ENCODE results near the gene ZDHHC22. TPM values are rescaled to one million over a fixed set of nuclear protein-coding genes. Genes with fewer than 3 reads are reported as not detected.
A peak's percentile ranks its signal among the peaks of the same experiment; 100 is the strongest.

ZDHHC22 gene
- total RNA-seq, 1 experiment from 2014 or later: 11.3 TPM

DNA sequence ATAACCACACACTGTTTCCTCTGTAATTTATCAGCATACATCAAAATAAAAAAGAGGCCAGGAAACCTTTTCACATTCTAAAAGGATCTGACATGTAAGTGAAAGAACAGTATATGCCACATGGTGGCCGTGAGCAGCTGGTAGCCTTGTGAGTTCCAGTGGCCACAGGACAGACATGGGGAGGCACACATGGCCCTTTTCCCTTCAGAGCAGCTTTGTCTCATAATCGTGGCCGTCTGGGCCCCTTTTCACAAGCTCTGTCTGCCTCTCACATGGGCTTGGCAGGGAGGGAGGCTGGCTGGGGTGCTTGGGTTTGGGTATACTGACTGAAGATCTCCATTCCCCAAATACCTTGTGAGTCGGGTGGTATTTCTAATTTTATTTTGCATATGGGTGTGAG, 1.5 kb upstream of the ZDHHC22 start:
- Histone ChIP-seq H4K5ac (ENCODE audit: insufficient read length, low read depth, low read length) (no peak overlapping the region), H2BK15ac (ENCODE audit: low read depth, low read length) (no peak overlapping the region), H2BK5ac (ENCODE audit: insufficient read length, low read length) (no peak overlapping the region), H3K14ac (ENCODE audit: insufficient read depth, low read length) (no peak overlapping the region), H4K91ac (ENCODE audit: insufficient read length, low read depth, low read length) (no peak overlapping the region), H3K9ac (ENCODE audit: extremely low read depth, insufficient read length, low read length) (no peak overlapping the region), H3K79me1 (ENCODE audit: insufficient read depth, low read depth, low read length, poor library complexity, severe bottlenecking) (no peaks in the 10 kb centered on the region), H3K18ac (ENCODE audit: insufficient read length, low read depth, low read length) (no peak overlapping the region), H3K9me3 (ENCODE audit: control insufficient read depth, low read depth, low read length) (no peaks in the 10 kb centered on the region), H2AK5ac (ENCODE audit: insufficient read length, low read length) (no peak overlapping the region), H2BK120ac (ENCODE audit: low read depth, low read length, poor library complexity, severe bottlenecking) (no peak overlapping the region), H3K4ac (ENCODE audit: low read depth, low read length) (no peak overlapping the region), H3K79me2 (ENCODE audit: insufficient read depth, low read length) (peaks cover 2% of the 10 kb centered on the region; the same call in 1 of the 2 replicates), H3K23me2 (ENCODE audit: insufficient read length, low read depth, low read length, poor library complexity, severe bottlenecking) (peaks cover 29% of the 10 kb centered on the region), H3K4me1 (ENCODE audit: insufficient read depth, low read length) (peaks cover 30% of the 10 kb centered on the region; the same call in 1 of the 2 replicates), H2BK20ac (ENCODE audit: low read depth, low read length, poor library complexity, severe bottlenecking) (no peak overlapping the region), H4K20me1 (ENCODE audit: control insufficient read depth, insufficient read depth, insufficient read length) (no peaks in the 10 kb centered on the region), H3K4me2 (ENCODE audit: insufficient read depth, insufficient read length, low read length) (peak overlapping the region; percentile 89), H3K56ac (ENCODE audit: insufficient read length, low read depth, low read length) (no peak overlapping the region), H2BK12ac (ENCODE audit: insufficient read length, low read depth, low read length) (no peak overlapping the region), H4K8ac (replicated peaks; ENCODE audit: insufficient read length, low read depth, low read length) (no peak overlapping the region), H3K27ac (ENCODE audit: insufficient read length, low read depth, low read length) (peak overlapping the region; percentile 2), H2AFZ (ENCODE audit: low read length) (no peak overlapping the region), H3K23ac (ENCODE audit: insufficient read length, low read depth, low read length) (no peak overlapping the region), H3K27me3 (ENCODE audit: insufficient read depth, low read length) (no peaks in the 10 kb centered on the region), H3T11ph (ENCODE audit: low read length) (no peak overlapping the region)
- H3K27ac Mint-ChIP-seq: no peak overlapping the region; a peak in 3 of 7 replicates
- no CpG with 5 or more reads among the region's 4 CpGs for WGBS (ENCODE audit: extremely low coverage, insufficient read length, low lambda C conversion rate)
- peaks cover 25% of the 10 kb centered on the region for H3K27me3 Mint-ChIP-seq (ENCODE audit: low read depth)
- TF ChIP-seq, protein P1, sequence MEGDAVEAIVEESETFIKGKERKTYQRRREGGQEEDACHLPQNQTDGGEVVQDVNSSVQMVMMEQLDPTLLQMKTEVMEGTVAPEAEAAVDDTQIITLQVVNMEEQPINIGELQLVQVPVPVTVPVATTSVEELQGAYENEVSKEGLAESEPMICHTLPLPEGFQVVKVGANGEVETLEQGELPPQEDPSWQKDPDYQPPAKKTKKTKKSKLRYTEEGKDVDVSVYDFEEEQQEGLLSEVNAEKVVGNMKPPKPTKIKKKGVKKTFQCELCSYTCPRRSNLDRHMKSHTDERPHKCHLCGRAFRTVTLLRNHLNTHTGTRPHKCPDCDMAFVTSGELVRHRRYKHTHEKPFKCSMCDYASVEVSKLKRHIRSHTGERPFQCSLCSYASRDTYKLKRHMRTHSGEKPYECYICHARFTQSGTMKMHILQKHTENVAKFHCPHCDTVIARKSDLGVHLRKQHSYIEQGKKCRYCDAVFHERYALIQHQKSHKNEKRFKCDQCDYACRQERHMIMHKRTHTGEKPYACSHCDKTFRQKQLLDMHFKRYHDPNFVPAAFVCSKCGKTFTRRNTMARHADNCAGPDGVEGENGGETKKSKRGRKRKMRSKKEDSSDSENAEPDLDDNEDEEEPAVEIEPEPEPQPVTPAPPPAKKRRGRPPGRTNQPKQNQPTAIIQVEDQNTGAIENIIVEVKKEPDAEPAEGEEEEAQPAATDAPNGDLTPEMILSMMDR (conservative IDR thresholded peaks at IDR 0.05): no peak
- H3K36me3 Mint-ChIP-seq (ENCODE audit: insufficient read depth in 1 of 3, low read depth in 3 of 3): peaks cover 4 to 11% (median 11%) of the 10 kb centered on the region in 3 experiments
- peaks cover 60 to 63% of the 10 kb centered on the region in 2 experiments for H3K4me1 Mint-ChIP-seq
- no peak for DNase-seq
- no peaks in the 10 kb centered on the region for H3K9me3 Mint-ChIP-seq
- peak overlapping the region; percentile 80 to 98 for H3K4me3 Mint-ChIP-seq

All from H9 (cell line).